UCSD-AML1 (cell line): Measurements from ENCODE around the gene PDF.
A peak's percentile ranks its signal among the peaks of the same experiment; 100 is the strongest.
"Not testable (repeated sequence)": the region's sequence is repeated elsewhere in the genome, so short reads cannot be mapped to it uniquely, and the experiment has no call there.

ENCODE experiments used
- DNase-seq: peaks from one replicate; lab custom pipeline; 2025; ENCODE audit not compliant: unreplicated experiment; lab: John Stamatoyannopoulos, UW

Gene PDF, protein sequence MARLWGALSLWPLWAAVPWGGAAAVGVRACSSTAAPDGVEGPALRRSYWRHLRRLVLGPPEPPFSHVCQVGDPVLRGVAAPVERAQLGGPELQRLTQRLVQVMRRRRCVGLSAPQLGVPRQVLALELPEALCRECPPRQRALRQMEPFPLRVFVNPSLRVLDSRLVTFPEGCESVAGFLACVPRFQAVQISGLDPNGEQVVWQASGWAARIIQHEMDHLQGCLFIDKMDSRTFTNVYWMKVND

DNA sequence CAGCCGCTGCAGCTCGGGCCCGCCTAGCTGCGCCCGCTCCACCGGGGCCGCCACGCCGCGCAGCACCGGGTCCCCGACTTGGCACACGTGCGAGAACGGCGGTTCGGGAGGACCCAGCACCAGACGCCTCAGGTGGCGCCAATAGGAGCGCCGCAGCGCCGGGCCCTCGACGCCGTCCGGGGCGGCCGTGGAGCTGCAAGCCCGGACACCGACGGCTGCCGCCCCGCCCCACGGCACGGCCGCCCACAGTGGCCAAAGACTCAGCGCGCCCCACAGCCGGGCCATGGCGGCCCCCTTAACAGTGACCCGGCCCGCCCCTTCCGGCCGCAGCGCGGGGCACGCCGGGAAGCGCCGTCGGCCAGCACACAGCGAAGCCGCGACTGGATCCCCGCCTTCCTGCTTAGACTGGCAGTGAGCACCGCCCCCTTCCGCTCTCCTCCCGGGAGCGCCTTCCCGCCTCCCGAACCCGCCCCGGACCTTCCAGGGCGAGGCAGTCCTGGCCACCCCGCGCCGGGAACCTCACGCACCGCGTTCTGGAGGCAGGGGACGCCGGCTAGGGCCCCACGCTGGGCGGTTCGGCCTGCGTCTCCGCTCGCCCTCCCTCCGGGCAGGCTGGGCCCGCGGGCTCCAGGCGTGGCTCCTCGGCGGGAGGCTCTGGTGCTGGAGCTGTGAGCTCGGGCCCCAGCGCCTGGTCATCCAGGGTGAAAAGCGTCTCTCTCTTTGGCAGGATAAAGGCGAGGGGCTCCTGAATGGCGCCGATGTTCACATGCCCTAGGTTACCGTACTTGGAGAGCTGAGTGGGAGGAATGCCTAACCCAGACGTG lies at the start of gene PDF:
Gene PDF, minus strand, starts transcription at position 303 of the 824 bp plus-strand sequence. Its CDS starts 18 bp downstream, at position 285.
- DNase-seq = peak; percentile 94

DNA sequence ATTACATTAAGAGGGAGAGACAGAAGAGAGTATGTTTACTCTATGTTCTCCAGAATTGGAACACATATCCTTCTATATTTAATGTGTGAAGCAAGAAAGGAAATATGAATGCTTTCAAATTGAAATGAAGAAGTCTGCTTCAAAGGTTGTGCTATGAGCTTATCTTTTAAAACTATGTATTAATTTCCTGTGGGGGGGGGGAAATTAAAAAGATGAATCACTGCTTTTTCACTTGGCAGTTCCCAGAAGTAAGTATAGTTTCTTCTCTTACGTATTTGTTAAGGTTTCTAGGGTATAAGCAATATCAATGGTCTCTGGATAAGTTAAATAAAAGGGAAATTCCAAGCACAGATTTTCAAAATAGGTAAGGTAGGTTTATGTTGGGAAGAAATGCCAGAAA lies 48.4 kb upstream of the PDF start:
- no peak for DNase-seq

DNA sequence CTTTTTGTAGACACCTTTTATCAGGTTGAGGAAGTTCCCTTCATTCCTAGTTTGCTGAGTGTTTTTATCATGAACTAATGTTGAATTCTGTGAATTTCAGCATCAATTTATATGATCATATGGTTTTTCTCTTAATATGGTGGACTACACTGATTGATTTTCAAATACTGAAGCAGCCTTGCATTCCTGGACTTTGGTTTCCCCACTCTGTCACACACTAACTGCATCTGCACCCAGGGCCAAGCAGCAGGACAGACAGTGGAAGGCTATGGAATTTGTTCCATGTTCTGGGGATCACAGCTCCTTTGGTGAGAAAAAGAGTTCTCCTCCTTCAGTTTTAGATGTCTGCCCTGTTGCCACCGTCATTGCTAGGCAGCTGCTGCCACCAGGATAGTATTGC lies 47.6 kb upstream of the PDF start:
- no peak for DNase-seq

DNA sequence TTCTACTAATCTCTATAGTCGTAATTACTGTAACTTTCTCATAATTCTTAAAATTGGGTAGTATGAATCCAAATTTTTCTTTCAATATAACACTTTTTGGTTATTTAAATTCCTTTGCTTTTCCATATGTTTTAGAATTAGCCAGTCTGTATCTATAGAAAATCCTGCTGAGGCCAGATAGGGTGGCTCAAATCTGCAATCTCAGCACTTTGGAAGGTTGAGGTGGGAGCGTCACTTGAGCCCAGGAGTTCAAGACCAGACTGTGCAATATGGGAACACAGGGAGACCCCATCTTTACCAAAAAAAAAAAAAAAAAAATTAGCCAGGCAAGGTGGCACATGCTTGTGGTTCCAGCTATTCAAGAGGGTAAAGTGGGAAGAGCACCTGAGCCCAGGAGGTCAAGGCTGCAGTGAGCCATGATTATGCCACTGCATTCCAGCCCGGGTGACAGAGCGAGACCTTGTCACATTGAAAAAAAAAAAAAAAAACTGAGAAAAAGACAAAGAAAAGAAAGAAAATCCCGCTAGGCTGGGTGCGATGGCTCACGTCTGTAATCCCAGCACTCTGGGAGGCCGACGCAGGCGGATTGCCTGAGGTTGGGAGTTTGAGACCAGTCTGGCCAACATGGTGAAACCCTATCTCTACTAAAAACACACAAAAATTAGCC lies 46.1 kb upstream of the PDF start:
- DNase-seq = no peak

DNA sequence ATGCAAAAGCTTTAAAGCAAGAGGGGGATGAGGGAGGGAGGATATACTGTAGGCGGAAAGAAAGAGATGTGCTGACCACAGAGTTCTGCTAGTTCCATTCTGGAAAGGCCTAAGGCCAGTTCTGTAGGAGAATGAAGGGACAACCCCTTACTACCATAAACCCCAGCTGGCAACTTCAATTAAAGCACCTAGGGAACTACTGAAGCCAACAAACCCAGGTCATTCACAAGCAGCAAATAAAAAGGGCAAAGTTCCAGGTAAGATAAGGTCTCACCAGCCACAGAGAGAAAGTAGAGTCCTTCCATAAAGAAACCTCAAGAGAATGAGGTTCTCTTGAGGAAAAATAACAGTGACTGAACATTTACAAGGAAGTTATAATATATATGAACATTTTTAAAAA lies 42.6 kb upstream of the PDF start:
- DNase-seq = no peak

DNA sequence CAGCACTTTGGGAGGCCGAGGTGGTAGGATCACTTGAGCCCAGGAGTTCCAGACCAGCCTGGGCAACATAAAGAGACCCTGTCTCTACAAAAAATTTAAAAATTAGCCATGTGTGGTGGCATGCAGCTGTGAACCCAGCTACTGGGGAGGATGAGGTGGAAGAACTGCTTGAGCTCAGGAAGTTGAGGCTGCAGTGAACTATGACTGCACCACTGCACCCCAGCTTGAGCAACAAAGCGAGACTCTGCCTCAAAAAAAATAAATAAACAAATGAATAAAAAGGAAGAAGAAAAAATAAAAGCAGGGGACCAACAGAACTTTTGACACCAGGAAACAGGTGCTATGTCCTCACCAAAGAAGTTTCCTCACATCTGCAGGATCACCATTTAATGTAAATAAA lies 41.2 kb upstream of the PDF start:
- no peak for DNase-seq

DNA sequence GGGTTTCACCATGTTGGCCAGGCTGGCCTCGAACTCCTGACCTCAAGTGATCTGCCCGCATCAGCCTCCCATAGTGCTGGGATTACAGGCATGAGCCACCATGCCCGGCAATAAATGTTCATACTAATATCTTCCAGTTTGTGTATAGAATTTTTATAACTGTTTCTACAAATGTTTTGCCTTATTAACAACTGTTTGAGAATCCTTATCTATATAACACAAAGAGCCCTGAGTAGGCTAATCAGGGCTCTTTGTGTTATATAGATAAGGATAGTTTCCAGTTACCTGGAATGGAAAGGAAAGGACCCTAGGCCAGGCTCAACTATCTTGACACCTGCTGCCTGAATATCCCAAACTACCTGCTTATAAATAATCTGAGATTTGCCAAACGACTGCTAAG lies 38.5 kb upstream of the PDF start:
- DNase-seq = no peak

DNA sequence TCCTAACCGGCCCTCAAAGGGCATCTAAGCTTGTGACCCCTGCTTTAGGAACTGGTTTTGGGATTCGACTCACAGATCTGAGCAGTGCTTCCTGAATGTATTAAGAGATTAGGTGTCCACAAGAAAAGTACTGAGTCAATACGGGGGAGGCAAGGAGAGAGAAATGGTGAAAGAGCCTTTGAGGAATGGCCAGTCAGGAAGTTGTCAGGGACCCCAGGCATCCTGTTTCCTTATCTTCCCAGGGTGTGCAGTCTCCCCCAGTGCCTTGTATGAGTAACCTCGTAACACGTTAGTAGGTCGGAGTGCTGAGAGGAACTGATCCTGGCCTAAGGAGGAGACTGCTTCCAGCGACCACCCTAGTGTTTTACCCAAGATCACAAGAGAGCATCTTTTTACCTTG lies 37.6 kb upstream of the PDF start:
- DNase-seq = peak; percentile 25

DNA sequence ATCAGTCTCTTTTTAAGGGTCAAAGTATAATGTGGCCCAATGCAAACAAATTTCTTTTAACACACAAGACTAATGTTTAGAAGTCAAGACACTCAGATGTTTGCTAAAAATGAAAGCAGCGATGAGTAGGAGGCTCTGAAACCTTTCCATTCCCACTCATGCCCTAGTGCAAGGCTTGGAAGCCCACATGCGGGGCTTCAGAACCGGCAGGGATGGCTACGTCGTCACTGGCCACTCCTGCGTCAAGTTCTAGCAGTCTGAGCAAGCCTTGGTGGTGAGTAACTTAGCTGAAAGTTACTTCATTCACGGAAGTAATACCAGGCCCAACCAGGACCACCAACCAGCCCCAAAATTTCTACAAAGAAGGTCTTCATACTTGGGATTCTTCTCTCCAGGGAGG lies 36.0 kb upstream of the PDF start:
- DNase-seq = no peak

DNA sequence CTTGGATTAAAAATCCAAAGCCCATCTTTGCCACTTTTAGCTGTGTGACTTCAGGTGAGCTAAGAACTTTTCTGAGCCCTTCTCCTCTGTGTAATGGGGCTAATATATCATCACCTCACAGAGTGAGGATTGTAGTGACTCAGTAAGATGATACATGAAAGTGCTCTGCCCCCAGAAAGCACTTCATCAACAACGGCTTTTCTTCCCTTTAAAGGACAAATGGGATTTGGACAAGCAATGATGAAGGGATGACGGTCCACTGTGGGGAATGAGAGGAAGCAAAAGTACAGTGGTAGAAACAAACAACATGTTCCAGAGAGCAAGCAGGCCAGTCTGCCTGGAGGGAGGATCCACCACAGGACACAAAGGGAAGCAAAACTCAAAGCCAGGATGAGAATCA lies 35.5 kb upstream of the PDF start:
- no peak for DNase-seq

DNA sequence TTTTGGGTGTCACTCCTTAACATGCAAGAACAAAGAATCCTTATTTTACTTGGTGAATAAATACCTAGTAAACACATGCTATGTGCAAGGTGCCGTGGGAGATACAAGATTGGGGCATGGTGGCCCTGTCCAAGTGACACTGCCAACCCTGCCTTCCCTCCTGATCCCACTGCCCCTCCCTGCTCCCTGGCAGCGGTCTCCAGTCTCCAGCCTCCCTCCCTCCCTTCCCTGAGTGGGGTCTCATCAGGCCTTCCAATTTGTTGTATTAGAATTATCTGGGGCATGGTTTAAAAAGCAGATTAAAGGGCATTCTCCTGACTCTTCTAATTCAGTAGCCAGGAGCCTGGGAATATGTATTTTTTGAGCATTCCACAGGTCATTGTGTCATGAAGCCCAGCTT lies 33.7 kb upstream of the PDF start:
- DNase-seq = no peak

DNA sequence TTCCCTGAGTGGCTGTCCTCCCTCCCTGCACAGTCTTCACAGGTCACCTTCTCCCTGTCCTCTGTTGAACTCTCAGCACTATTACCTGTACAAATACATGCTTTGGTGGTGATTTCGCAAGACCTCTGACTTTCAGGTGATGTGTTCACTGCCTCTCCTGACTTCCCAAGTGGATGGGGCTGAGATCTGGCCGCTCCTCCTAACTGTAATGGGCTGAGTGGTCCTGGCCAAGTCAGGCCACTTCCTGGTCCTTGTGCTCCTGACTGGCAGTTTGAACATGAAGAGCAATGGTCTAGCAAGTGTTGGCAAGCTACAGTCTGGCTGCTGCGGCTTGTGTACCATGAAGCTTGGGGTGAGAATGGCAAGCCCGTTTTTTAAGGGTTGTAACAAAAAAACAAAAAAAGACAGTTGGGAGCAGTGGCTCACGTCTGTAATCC lies 32.9 kb upstream of the PDF start:
- DNase-seq = no peak

DNA sequence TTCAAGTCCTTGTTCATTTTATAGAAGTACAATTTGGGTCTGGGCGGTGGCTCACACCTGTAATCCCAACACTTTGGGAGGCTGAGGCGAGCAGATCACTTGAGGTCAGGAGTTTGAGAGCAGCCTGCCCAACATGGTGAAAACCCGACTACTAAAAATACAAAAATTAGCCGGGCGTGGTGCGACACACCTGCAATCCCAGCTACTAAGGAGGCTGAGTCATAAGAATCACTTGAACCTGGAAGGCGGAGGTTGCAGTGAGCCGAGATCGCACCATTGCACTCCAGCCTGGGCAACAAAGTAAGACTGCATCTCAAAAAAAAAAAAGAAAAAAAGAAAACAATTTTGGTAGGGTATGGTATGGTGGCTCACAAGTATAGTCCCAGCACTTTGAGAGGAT lies 29.7 kb upstream of the PDF start:
- DNase-seq = not testable (repeated sequence)

DNA sequence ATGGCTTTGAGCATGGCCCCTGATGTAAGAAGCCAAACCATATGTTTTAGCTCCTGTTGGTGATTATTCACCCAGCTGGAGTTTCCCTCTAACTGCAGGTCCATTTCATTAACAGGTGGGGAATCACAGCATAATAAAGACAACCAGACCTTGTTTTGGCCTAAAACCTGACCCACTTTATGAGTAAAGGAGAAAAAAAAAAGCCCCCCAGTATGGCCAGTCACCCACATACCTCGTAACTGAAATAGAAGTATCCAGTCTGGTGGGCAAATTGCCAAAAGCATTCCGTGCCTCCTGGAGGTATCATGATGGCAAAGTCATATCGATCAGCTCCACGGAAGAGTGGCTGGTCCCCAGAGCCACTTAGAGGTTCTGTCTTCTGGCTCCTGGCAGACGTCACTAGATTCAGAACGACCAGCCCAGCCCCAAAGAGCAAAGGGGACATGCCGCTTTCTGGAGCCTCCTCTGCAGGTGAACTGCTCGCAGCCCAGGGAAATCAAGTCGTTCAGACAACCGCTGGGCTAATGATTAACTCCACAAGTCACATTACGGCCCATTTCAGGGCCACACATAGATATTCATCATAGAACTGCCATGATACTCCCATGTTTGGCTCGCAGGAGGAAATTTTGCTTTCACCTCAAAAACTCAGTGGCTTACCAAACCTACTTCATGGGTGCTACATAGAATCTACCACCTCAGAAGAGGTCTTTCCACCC lies 21.1 kb upstream of the PDF start, which contains the start of gene TMED6:
Gene TMED6, minus strand, starts transcription at position 478 of the 719 bp plus-strand sequence. Its CDS starts 33 bp downstream, at position 445.
- DNase-seq = no peak

DNA sequence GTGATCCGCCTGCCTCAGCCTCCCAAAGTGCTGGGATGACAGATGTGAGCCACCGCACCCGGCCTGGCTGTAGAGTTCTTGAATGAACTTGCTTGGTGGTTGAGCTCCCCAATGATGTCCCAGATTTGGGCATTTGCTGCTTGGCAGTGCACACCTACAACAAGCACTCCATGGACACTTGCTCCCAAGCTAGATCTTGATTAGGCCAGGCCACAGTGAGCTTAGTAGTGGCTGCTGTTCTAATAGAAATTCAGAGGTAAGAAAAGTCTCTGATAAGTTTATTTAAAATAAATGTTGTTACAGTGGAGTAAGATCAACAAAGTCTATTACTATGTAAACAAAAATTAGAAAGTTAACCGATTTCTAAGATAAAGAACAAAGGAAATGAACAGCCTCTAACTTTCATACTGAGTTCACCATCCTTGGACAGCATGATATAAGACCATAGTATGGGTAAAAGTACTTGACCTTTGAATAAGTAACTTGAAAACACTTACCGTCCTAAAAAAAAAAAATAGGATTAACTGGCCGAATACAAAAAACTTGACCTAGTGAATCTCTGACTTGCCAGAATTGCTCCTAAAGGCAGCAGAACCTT lies 20.2 kb upstream of the PDF start:
- DNase-seq = no peak

DNA sequence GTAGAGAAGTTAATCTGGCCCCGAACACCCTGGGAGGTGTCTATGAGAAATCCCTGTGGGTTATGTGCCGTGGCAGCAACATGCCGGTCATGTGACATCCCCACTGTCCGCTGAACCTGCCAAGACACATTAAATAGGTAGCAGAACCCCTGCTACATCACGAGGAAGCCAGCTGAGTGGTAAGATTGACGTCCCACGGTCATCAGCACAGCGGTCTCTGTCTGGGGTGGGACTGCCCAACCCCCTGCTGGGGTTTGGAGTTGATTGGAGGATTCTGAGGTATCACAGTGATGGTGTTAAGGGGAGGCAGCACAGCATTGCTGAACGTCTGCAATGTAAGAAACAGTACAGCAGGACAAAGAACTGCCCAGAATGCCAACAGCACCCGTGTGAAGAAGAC lies 19.1 kb upstream of the PDF start:
- no peak for DNase-seq

DNA sequence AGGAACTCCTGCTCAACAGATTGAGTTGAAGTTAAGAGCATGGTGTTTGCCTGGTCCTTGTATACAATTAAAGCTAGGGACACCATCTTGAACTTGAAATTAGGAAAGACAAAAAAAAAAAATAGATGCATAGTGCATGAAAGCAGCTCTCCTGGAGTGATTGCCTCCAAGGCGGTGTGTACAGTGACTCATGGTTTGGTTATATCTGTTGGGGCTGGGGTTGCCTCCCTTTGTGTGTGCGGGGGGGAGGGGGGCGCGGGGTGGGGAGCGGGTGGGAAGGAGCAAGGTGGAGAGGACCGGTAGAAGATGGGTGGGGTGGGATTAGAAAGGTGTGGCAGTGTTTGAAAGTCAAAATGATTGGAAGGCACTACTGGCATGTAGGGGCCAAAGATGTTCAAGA lies 17.8 kb upstream of the PDF start:
- no peak for DNase-seq

DNA sequence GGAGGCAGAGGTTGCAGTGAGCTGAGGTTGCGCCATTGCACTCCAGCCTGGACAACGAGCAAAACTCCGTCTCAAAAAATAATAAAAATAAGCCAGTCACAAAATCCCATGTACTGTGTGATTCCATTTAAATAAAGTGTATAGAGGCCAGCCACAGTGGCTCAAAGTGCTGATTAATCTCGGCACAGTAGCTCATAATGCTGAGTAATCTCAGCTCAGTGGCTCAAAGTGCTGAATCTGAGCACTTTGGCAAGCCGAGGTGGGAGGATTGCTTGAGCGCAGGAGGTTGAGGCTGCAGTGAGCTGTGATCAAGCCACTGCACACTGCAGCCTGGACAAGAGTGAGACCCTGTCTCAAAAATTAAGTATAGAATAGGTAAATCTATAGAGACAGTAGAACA lies 16.3 kb upstream of the PDF start:
- DNase-seq = no peak

DNA sequence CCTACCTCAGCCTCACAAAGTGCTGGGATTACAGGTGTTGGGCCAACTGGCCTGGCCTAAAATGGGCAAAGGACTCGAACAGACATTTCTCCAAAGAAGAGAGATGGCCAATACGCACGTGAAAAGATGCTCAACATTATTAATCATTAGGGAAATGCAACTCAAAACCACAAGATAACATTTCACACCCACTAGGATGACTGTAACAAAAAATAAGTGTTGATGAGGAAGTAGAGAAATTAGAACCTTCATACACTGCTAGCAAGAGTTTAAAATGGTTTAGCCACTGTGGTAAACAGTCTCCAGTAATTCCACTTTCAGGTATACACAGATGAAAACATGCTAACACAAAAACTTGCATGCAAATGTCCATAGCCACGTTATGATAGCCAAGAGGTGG lies 15.5 kb upstream of the PDF start:
- DNase-seq = no peak

DNA sequence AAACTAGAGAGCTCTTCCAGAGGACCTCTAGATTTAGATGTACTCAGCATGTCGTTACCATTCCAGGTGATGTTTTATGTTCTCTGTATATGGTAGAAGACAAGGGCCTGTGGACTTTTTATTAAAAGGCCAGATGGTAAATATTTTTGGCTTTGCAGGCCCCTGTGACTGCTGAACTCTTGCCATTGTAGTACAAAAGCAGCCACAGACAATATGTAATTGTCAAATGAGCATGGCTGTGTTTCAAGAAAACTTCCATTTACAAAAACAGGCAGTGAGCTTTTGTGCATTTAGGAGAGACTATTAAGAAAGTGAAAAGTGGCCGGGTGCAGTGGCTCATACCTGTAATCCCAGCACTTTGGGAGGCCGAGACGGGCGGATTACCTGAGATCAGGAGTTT lies 13.8 kb upstream of the PDF start:
- DNase-seq = no peak

DNA sequence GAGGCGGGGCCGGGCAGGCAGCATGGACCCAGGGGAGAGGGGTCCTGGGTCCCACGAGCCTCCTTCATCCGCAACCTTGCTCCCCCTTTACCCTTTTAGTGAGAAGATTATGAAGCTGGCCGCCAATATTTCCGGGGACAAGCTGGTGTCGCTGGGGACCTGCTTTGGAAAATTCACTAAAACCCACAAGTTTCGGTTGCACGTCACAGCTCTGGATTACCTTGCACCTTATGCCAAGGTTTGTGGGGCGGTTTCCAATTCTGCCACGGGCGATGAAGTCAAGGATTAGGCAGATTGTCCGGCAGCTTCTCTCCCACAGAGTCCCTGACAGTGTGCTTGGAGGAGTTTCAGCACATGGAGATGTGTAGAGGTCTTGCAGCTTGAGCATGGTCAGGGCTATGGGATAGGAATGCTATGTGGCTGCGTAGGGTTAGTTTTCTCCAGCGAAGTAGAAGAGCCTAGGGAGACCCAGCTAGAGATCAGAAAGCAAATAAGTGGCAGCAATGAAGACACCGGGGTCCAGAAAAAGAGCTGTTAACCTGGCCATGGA lies 9.8 kb upstream of the PDF start:
- DNase-seq = no peak
